PC-3 (cell line): ENCODE results near the gene FBXW5.

ENCODE experiments used
- CTCF ChIP-seq: fragments of 300-600 bp; sonication (generic); conservative IDR thresholded peaks from 2 replicates; pipeline ENCODE4 v1.5.1; 2017; ENCODE audit warnings: antibody characterized with exemption, low read depth, mild to moderate bottlenecking, low read length
- EZH2 ChIP-seq: fragments of 300-600 bp; sonication (generic); IDR thresholded peaks from one replicate; pipeline ENCODE4 v1.6.1; 2017; ENCODE audit warnings: antibody characterized with exemption, mild to moderate bottlenecking, low read length; ENCODE audit not compliant: unreplicated experiment
- EZH2phosphoT487 ChIP-seq: fragments of 300-600 bp; sonication (generic); IDR thresholded peaks from 2 replicates; pipeline ENCODE4 v1.6.1; 2018; ENCODE audit warnings: mild to moderate bottlenecking, antibody characterized with exemption, low read length, borderline replicate concordance

GRCh38 chr9:136947028-136947891, 2.7 kb upstream of the FBXW5 start:
- TF ChIP-seq CTCF (no peak), EZH2 (no peak), EZH2phosphoT487 (no peak)
